ENCODE results near the gene EMC6.

- TF ChIP-seq CTCF (IDR thresholded peaks at IDR 0.05; ENCODE audit: low read length) = no peak
- TF ChIP-seq EZH2 (IDR thresholded peaks at IDR 0.05; ENCODE audit: borderline replicate concordance, low read length) = no peak
Measured at GRCh38 chr17:3630781-3631180, 37.8 kb upstream of the EMC6 start.

Measured in OCI-LY1 (cell line).